ENCODE measurements around the gene FBXO46.
"Not testable (repeated sequence)": the region's sequence is repeated elsewhere in the genome, so short reads cannot be mapped to it uniquely, and the experiment has no call there.

FBXO46 gene

DNA sequence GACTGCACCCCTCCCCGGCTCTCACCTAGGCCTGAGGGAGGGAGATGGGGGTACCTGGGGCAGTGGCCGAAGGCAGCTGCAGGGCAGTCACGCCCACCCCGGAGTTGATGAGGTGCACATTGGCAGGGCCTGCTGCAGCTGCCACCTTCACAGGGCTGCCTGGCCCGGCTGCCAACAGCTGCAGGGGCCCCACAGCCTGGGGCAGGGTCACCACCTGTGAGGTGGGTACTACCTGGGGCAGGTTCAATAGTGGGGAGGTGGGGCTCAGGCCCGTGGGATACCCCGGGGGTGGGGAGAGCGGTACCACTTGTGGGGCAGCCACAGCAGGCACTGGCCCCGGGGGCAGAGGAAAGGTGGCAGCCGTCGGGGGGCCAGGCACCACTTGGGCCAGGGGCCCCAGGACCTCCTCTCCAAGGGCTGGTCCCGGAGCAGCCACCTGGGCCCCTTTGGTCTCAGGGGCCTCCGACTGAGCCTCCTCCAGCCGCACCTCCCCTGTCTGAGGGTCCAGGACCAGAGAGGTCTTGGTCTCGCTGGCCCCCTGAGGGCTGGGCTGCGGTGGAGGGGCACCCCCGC lies 35.7 kb upstream of the FBXO46 start:
- DNase-seq, result no peak

DNA sequence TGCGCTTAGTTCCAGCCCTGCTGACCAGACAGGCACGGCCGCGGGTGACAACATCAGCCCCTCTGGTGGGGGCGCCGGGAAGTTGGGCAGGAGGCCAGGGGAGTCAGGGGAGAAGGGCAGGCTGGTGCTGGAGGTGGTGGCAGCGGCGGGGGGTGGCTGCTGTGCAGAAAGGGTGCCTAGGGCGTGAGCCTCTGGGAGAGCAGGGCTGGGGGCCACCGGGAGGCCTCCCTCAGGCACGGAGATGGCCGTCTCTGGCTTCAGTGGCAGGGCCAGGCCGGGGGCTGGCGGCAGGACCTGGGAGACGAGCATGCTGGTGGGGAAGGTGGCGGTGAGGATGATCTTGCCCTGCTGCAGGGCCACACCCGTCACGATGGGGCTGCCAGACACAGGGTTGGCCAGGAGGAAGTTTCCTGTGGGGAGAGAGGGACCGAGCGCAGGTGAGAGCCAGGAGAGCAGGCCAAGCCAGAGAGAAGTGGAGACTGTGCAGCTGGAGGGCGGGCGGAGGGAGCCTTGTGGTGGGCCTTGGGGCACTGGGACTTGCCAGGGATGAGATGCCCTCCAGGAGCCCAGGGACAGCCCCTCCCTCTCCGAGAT lies 35.1 kb upstream of the FBXO46 start:
- DNase-seq, result no peak

- no peak for DNase-seq
Measured at GRCh38 chr19:45764945-45765701, 34.4 kb upstream of the FBXO46 start.

- DNase-seq, result no peak
Measured at GRCh38 chr19:45764475-45764874, 33.8 kb upstream of the FBXO46 start.

GRCh38 chr19:45763691-45764294 lies 33.1 kb upstream of the FBXO46 start:
- no peak for DNase-seq

GRCh38 chr19:45762870-45763631 lies 32.4 kb upstream of the FBXO46 start:
- DNase-seq, result no peak

- no peak for DNase-seq
Measured at GRCh38 chr19:45761714-45762113, 31.0 kb upstream of the FBXO46 start.

DNA sequence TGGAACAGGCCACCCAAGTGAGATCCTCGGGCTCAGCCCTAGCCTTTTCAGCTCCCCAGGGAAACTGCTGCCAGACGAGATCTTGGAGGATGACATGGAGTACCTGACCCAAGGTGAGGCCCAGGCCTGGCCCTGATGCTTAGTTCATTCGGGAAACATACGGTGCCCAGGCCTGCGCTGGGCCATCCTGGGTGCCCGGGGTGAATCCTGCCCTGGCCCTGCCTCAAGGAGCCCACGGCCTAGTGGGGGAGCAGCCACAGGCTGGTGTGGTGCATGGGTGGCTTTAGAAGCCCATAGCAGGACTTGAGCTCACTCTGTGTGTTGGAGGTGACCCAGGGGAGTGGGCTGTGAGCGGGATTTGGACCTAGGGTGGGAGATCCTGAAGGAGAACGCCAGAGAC lies 28.2 kb upstream of the FBXO46 start:
- DNase-seq, result no peak

GRCh38 chr19:45757695-45758094 lies 27.0 kb upstream of the FBXO46 start:
- no peak for DNase-seq

DNA sequence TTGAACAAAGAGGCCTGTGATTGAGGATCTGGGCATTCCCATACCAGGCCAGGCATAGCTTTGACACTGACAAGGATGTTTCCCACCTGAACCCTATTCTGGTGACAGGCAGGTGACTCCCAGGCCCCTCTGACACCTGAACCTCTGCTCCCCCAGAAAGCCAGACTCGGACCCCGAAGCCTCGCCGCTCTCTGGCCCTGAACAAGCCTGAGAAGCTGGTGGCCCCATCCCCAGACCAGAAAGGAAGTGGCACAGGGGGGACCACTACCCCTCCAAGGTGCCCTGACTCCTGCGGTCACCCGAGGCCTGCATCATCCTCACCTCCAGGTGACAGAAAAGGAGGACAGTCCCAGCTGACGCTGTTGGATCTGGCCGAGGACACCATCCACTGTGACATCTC lies 23.6 kb upstream of the FBXO46 start:
- DNase-seq, result no peak

GRCh38 chr19:45753548-45753947 lies 22.9 kb upstream of the FBXO46 start:
- DNase-seq, result no peak

DNA sequence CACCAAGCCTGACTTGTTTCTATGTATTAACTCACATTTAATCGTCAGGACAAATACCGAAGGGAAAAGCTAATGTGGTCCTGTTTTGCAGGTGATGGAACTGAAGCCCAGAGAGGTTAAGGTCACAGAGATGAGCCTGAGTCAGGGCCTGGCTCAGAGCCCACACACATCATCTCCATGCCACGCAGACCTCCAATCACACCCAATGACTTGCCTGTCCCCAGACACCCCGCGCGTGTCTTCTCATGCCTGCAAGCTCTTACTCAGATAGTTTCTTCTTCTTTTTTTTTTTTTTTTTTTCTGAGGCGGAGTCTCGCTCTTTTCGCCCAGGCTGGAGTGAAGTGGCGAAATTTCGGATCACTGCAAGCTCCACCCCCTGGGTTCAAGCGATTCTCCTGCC lies 21.9 kb upstream of the FBXO46 start:
- DNase-seq, result no peak

DNA sequence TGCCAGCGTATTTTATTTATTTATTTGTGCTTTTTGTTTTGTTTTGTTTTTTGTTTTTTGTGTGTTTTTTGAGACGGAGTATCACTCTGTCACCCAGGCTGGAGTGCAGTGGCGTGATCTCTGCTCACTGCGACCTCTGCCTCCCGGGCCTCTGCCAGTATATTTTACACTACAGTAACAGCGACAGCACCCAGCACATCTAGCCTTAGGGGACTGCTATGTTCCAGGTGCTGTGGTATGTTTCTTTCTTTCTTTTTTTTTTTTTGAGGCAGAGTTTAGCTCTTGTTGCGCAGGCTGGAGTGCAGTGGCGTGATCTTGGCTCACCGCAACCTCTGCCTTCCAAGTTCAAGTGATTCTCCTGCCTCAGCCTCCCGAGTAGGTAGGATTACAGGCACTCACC lies 20.8 kb upstream of the FBXO46 start:
- not testable (repeated sequence) for DNase-seq

DNA sequence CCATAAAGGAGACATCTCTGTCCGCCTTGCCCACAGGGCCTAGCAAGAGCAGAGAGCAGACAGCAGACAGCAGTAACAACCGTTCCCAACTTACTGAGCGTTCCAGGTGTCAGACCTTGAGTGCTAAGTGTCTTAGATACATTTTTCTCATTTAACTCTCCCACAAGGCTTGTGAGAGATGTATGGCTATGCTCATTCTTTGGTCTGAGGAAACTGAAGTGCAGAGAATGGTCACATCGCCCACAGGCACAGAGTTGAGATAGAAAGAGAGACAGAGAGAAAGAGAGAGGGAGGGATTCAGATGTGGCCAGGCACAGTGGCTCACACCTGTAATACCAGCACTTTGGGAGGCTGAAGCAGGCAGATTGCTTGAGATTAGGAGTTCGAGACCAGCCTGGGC lies 16.8 kb upstream of the FBXO46 start:
- DNase-seq, result no peak

DNA sequence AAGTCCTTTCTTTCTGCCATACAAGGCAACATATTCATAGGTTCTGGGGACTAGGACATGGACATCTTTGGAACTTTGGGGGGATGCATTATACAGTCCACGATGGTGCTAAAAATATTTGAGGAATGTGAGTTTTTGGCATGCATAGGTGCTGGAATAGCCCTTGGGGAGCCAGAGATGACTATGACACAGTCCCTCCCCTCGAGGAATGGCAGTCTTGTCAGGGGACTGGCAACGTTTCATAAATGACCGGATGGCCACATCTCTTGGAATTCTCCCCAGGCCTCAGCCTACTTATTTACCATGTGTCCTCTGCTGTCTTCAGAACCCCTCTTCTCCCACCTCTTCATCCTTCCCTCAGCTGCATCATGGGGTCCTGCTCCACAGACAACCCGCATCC lies 16.2 kb upstream of the FBXO46 start:
- no peak for DNase-seq

GRCh38 chr19:45745606-45746005 lies 14.9 kb upstream of the FBXO46 start:
- no peak for DNase-seq

DNA sequence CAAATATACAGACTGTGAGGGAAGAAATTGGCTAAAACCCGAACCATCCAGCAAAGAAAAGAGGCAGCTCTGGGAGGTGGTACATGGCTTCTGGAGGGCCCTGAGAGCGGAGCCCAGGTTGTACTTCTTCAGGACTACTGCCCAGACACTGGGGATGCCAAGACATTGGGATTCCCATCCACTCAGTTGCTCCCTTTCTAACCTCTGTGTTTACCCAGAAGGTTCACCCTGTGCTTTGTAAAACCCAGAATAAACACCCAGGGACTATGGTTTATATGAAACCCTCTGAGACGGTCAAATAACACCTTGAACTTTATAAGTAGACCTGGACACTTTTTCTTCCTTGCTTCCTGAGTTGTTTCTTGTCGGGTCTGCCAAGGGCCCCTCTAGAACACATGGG lies 12.3 kb upstream of the FBXO46 start:
- no peak for DNase-seq

DNA sequence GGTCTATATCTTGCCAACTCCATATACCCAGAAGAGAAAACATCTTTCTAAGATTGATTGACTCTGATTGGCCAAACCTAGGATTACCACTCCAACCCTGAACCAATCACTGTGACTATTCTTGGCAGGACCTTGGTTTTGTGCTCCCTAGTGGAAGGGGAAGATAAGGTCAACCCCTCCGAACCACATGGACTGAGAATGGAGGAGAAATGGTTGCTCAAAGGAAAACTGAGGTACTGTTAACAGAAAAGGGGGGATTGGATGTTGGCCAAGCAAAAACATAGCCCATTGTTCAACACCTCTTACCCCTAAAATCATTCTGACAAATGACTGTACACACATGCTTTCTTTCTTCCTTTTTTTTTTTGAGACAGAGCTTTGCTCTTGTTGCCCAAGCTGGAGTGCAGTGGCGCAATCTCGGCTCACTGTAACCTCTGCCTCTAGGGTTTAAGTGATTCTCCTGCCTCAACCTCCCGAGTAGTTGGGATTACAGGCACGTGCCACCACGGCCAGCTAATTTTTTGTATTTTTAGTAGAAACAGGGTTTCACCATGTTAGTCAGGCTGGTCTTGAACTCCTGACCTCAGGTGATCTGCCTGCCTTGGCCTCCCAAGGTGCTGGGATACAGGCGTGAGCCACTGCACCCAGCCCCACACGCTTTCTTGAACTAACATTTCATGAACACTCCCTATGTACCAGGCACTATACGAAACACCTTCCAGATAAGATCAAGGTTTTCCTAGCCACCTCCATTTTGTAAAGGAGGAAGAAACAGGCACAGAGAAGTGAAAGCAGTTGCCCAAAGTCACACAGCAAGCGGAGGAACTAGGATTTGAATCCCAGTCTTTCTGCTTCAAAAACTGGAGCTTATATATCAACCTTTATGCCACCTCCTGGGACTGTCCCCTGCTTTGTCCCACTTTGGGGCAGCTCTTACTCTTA lies 9.1 kb upstream of the FBXO46 start:
- no peak for DNase-seq

DNA sequence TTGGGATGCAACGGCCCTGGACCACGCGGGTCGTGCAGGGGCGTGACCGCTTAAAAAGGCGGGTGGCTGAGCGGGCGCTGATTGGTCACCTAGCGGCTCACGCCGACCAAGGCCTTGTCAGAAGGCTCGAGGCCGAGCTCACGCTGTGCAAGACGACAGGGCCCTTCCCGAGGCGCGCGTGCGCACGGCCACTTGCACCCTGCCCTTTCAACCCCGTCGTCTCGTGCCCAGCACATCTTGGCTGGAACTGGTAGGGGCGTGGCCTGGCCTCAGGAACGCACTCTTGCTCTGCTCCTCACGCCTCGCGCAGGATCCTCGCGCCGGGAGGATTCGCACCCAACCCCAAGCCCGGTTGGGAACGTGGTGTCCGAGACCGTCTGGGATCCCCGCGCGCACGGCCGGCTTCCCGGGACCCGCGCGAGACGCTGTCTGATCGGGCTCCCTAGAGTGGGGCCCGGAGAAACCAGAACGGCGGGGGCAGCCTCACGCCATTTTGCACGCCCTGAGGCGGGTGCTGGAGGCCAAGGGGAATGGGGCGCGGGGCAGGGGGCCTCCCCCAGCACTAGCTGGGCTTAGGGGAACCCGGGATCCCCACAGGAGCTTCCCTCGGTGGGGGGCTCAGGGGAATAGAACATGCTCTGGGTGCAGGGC lies 2.6 kb upstream of the FBXO46 start, which contains the start of gene MEIOSIN:
MEIOSIN (plus strand) TSS at position 280 of the 651 bp plus-strand sequence. CDS start 1,938 bp downstream, outside the sequence.
- DNase-seq, result no peak

DNA sequence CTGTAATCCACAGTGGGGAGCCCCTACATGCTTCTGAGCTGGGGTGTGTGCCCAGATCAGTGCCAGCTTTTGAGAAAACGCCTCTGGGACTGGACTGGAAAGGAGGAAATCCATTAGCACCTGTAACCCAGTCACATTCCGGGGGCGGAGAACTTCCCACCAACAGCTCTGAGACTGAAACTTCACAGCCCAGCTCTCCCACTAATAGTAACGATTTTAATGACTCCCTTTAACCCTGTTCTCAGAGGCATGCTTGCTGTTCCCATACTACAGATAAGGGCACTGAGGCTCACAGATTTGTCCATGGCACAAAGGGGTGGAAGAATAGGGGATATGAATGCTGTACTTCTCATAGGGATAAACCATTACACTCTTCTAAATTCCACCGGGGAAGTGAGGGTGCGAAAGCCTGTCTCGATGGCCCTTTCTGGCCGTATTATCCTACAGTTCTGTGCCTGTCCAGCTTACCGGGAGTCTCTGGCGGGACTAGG lies 851 bp downstream of the FBXO46 start:
- no peak for DNase-seq

GRCh38 chr19:45728683-45729082 lies 2.0 kb downstream of the FBXO46 start:
- not testable (repeated sequence) for DNase-seq
